ENCODE measurements around the gene SLC9A7.

DNA sequence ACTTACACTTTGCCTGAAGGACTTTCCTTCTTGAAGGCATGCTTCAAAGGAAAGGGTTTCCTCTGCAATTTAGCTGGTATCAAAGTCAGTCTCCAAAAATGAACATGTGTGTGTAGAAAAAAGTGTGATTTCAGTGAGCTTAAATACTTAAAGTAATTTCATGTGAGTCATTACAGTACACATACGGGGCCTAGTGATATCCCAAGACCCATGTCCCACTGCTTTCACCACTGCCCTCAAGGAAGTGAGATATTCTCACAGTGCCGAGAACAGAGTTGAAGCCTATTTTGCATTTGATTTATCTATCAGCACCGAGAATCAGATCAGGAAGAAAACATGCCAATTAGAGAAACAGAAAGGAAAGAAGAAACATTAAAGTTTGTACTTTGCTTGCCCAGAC lies 124.3 kb downstream of the SLC9A7 start:
- TF ChIP-seq CTCF (IDR thresholded peaks at IDR 0.05; ENCODE audit: low read depth, low read length) = no peak
- TF ChIP-seq POLR2A (IDR thresholded peaks at IDR 0.05; ENCODE audit: extremely low read depth, insufficient read length) = no peak

Data from NB4 (cell line).